Sigmoid colon (tissue), 4 donors: ENCODE data around the gene TKFC.

ENCODE experiments used
- EP300 ChIP-seq, 4 donors: sonication (generic); formaldehyde crosslinking; IDR thresholded peaks; one replicate each; pipeline ENCODE4 v1.6.1; 2017; ENCODE audit warnings: antibody characterized with exemption in 4 of 4
- POLR2A ChIP-seq, 2 donors: fragments of 450-650 bp; IDR thresholded peaks; one replicate each; pipeline ENCODE4 v1.6.1; 2016; ENCODE audit warnings: antibody characterized with exemption in 2 of 2, mild to moderate bottlenecking in 2 of 2, moderate library complexity in 2 of 2
- POLR2AphosphoS5 ChIP-seq, 4 donors: sonication (generic); formaldehyde crosslinking; IDR thresholded peaks; one replicate each; pipeline ENCODE4 v1.6.1; 2017; ENCODE audit warnings: antibody characterized with exemption in 4 of 4
- TF ChIP-seq, protein P1 (sequence below), 4 experiments: fragments of 450-650 bp in 3 of 4; fragments of 200-600 bp in 1 of 4; IDR thresholded peaks; one replicate each; pipeline ENCODE4 v1.5.1; 2016 to 2019; ENCODE audit warnings: antibody characterized with exemption in 4 of 4, mild to moderate bottlenecking in 3 of 4, moderate library complexity in 2 of 4

- TF ChIP-seq, protein P1, sequence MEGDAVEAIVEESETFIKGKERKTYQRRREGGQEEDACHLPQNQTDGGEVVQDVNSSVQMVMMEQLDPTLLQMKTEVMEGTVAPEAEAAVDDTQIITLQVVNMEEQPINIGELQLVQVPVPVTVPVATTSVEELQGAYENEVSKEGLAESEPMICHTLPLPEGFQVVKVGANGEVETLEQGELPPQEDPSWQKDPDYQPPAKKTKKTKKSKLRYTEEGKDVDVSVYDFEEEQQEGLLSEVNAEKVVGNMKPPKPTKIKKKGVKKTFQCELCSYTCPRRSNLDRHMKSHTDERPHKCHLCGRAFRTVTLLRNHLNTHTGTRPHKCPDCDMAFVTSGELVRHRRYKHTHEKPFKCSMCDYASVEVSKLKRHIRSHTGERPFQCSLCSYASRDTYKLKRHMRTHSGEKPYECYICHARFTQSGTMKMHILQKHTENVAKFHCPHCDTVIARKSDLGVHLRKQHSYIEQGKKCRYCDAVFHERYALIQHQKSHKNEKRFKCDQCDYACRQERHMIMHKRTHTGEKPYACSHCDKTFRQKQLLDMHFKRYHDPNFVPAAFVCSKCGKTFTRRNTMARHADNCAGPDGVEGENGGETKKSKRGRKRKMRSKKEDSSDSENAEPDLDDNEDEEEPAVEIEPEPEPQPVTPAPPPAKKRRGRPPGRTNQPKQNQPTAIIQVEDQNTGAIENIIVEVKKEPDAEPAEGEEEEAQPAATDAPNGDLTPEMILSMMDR (IDR thresholded peaks at IDR 0.05): no peak
- TF ChIP-seq POLR2AphosphoS5 (IDR thresholded peaks at IDR 0.05) (no peak), POLR2A (IDR thresholded peaks at IDR 0.05) (no peak), EP300 (IDR thresholded peaks at IDR 0.05) (no peak)
These were observed 4.9 kb downstream of the TKFC start for GRCh38 chr11:61337706-61338470.
